ENCODE results near the gene B9D1. TPM values are rescaled to one million over a fixed set of nuclear protein-coding genes. Genes with fewer than 3 reads are reported as not detected.

Gene B9D1
- total and polyA plus RNA-seq, 9 of the 15 experiments (the other 6 are each of a cell fraction or from before 2014, with no cell fraction given), result 8.9 to 28.0 (median 17.9) TPM

GRCh38 chr17:19357761-19358160 lies 4.8 kb downstream of the B9D1 start:
- no peak overlapping the region for H3K4me2 ChIP-seq (ENCODE audit: insufficient read depth, low read length)
- no peaks in the 10 kb centered on the region for H4K20me1 ChIP-seq (replicated peaks; ENCODE audit: control insufficient read depth, insufficient read depth, low read length)
- ChIA-PET CTCF (ENCODE audit: low intra/inter-chr PET ratio) (no interaction called here), POLR2A (no interaction called here)
- no peaks in the 10 kb centered on the region for H3K36me3 ChIP-seq (ENCODE audit: control insufficient read depth, insufficient read depth, low read length)
- peaks cover 6 to 10% of the 10 kb centered on the region in 2 experiments; a peak in 4 of 5 replicates for H3K4me1 ChIP-seq (replicated peaks in 1 of 2; ENCODE audit: control insufficient read depth in 2 of 2, insufficient read depth in 2 of 2, low read length in 2 of 2)
- intact Hi-C loops (cut with micrococcal nuclease), result no loop called here
- no peaks in the 10 kb centered on the region for H3K9me3 ChIP-seq (replicated peaks; ENCODE audit: control insufficient read depth, insufficient read depth, low read depth, low read length)
- H3K9ac ChIP-seq (ENCODE audit: insufficient read depth in 1 of 2, low read depth in 2 of 2, low read length in 2 of 2), result no peak overlapping the region
- FAIRE-seq (no peak), ATAC-seq (no peak), DNase-seq (ENCODE audit: extremely low read depth in 1 of 4, low spot score in 3 of 4) (no peak)
- H3K27me3 ChIP-seq (ENCODE audit: control insufficient read depth in 2 of 2, insufficient read depth in 2 of 2, low read length in 2 of 2), result no peaks in the 10 kb centered on the region
- BruUV-seq (replicated peaks), result no TSS peak
- in situ Hi-C loops (cut with MboI), result no loop called here
- H3K27ac ChIP-seq (ENCODE audit: extremely low read depth, low read depth, low read length), result no peak overlapping the region
- H3K9me1 ChIP-seq (ENCODE audit: control insufficient read depth, insufficient read depth, low read length), result no peaks in the 10 kb centered on the region
- H2AFZ ChIP-seq (ENCODE audit: low read depth, low read length), result no peak overlapping the region
- H3K4me3 ChIP-seq, result no peak overlapping the region
- WGBS (ENCODE audit: insufficient coverage, low coverage, missing lambda C conversion rate), result 69% methylated on average over 7 of the region's 7 CpGs
- H3K79me2 ChIP-seq (ENCODE audit: control insufficient read depth, insufficient read depth, low read length), result peaks cover 9% of the 10 kb centered on the region; the same call in 2 of the 3 replicates
- TF ChIP-seq WHSC1 (IDR thresholded peaks at IDR 0.05; ENCODE audit: low read length) (no peak), ZNF3 (CRISPR knock-in tag; IDR thresholded peaks at IDR 0.05) (no peak), SIRT6 (IDR thresholded peaks at IDR 0.05; ENCODE audit: low read depth, low read length) (no peak), FOXM1 (IDR thresholded peaks at IDR 0.05; ENCODE audit: low read depth) (no peak), FOXM1 (CRISPR knock-in tag; IDR thresholded peaks at IDR 0.05; ENCODE audit: low read depth) (no peak), PBX2 (CRISPR knock-in tag; IDR thresholded peaks at IDR 0.05; ENCODE audit: low read depth) (no peak), PBX2 (tag; conservative IDR thresholded peaks at IDR 0.05; ENCODE audit: low read depth) (no peak), RREB1 (CRISPR knock-in tag; IDR thresholded peaks at IDR 0.05) (no peak), TCF3 (CRISPR knock-in tag; IDR thresholded peaks at IDR 0.05) (no peak), NFIC (IDR thresholded peaks at IDR 0.05) (no peak), HOXB6 (CRISPR knock-in tag; IDR thresholded peaks at IDR 0.05; ENCODE audit: borderline replicate concordance) (no peak), EP300 (IDR thresholded peaks at IDR 0.05; ENCODE audit: low read length) (no peak), ELF1 (tag; IDR thresholded peaks at IDR 0.05) (no peak), NONO (IDR thresholded peaks at IDR 0.05; ENCODE audit: low read depth in 2 of 2, low read length in 1 of 2) (no peak)
- TF ChIP-seq, protein P1, sequence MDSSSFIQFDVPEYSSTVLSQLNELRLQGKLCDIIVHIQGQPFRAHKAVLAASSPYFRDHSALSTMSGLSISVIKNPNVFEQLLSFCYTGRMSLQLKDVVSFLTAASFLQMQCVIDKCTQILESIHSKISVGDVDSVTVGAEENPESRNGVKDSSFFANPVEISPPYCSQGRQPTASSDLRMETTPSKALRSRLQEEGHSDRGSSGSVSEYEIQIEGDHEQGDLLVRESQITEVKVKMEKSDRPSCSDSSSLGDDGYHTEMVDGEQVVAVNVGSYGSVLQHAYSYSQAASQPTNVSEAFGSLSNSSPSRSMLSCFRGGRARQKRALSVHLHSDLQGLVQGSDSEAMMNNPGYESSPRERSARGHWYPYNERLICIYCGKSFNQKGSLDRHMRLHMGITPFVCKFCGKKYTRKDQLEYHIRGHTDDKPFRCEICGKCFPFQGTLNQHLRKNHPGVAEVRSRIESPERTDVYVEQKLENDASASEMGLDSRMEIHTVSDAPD (CRISPR knock-in tag; IDR thresholded peaks at IDR 0.05), result no peak

All from K562 (cell line).